NOMO-1 treated with DMSO at 0.1 percent for 48 hours (cell line): Measurements from ENCODE around the gene PGA5.
"Not testable (repeated sequence)": the region's sequence is repeated elsewhere in the genome, so short reads cannot be mapped to it uniquely, and the experiment has no call there.

Experiments used
- DNase-seq: peaks from one replicate; lab custom pipeline; 2025; ENCODE audit not compliant: unreplicated experiment; lab: John Stamatoyannopoulos, UW

The PGA5 gene

GRCh38 chr11:61226457-61227137 is 14.4 kb upstream of the PGA5 start:
- not testable (repeated sequence) for DNase-seq

GRCh38 chr11:61229458-61229857 is 11.5 kb upstream of the PGA5 start:
- DNase-seq: not testable (repeated sequence)

GRCh38 chr11:61231033-61231432 is 9.9 kb upstream of the PGA5 start:
- DNase-seq: not testable (repeated sequence)

GRCh38 chr11:61231585-61231984 is 9.4 kb upstream of the PGA5 start:
- DNase-seq: not testable (repeated sequence)

- DNase-seq: not testable (repeated sequence)
Observed at GRCh38 chr11:61232548-61233145, 8.3 kb upstream of the PGA5 start.

GRCh38 chr11:61237130-61237529 is 3.8 kb upstream of the PGA5 start:
- not testable (repeated sequence) for DNase-seq

GRCh38 chr11:61240288-61240687 is 687 bp upstream of the PGA5 start:
- not testable (repeated sequence) for DNase-seq

- not testable (repeated sequence) for DNase-seq
Observed at GRCh38 chr11:61241526-61241925, 551 bp downstream of the PGA5 start.

- DNase-seq: not testable (repeated sequence)
Observed at GRCh38 chr11:61245284-61245964, 4.4 kb downstream of the PGA5 start.

GRCh38 chr11:61248071-61248470 is 7.1 kb downstream of the PGA5 start:
- not testable (repeated sequence) for DNase-seq

- not testable (repeated sequence) for DNase-seq
Observed at GRCh38 chr11:61249201-61249600, 8.2 kb downstream of the PGA5 start.

- not testable (repeated sequence) for DNase-seq
Observed at GRCh38 chr11:61250796-61251765, 10.1 kb downstream of the PGA5 start.

GRCh38 chr11:61252332-61252731 is 11.4 kb downstream of the PGA5 start:
- DNase-seq: not testable (repeated sequence)

GRCh38 chr11:61254403-61255025 is 13.5 kb downstream of the PGA5 start:
- DNase-seq: peak; percentile 38

- DNase-seq: peak; percentile 27
Observed at GRCh38 chr11:61256710-61257482, 15.9 kb downstream of the PGA5 start.

- no peak for DNase-seq
Observed at GRCh38 chr11:61258546-61258945, 17.6 kb downstream of the PGA5 start.

GRCh38 chr11:61259363-61259762 is 18.4 kb downstream of the PGA5 start:
- no peak for DNase-seq

GRCh38 chr11:61264371-61264770 is 23.4 kb downstream of the PGA5 start:
- no peak for DNase-seq

- no peak for DNase-seq
Observed at GRCh38 chr11:61264795-61265194, 23.8 kb downstream of the PGA5 start.

GRCh38 chr11:61265357-61265756 is 24.4 kb downstream of the PGA5 start:
- DNase-seq: no peak
